PC-9 (cell line): ENCODE data around the gene GTF3C4. TPM values are rescaled to one million over a fixed set of nuclear protein-coding genes. Genes with fewer than 3 reads are reported as not detected.

Experiments
- BruUV-seq: library from RNA; stranded (reverse); fragments of 400-500 nt; replicated peaks from 2 replicates; lab custom pipeline; 2021; lab: Mats Ljungman, UMichigan
- CTCF ChIA-PET: fragments of 300-600 bp; sonication (Branson Sonifier 250); formaldehyde crosslinking; loops from one replicate; lab custom pipeline; 2022; ENCODE audit warnings: antibody characterized with exemption; lab: Charles Lee
- POLR2A ChIA-PET: fragments of 300-600 bp; sonication (Branson Sonifier 250); formaldehyde crosslinking; loops from one replicate; lab custom pipeline; 2022; ENCODE audit warnings: antibody characterized with exemption; ENCODE audit not compliant: unreplicated experiment; lab: Charles Lee
- DNase-seq, 2 experiments: peaks; one replicate each; pipeline versions ENCODE4 v3.0.0 to v3.0.0-alpha.2; 2015 to 2022; ENCODE audit warnings: mixed read lengths in 1 of 2
- H2AFZ ChIP-seq: fragments of 200-600 bp; sonication (generic); 2 replicates; pipeline ENCODE4 v1.8.1; 2017; ENCODE audit warnings: antibody characterized with exemption
- H3F3A ChIP-seq: fragments of 200-600 bp; sonication (generic); 2 replicates; pipeline ENCODE4 v1.8.1; 2017; ENCODE audit warnings: antibody characterized with exemption, mild to moderate bottlenecking, low read depth; ENCODE audit not compliant: insufficient read depth
- H3K27ac ChIP-seq: fragments of 200-600 bp; sonication (generic); 2 replicates; pipeline ENCODE4 v1.6.1; 2016; ENCODE audit warnings: mixed run types
- H3K27me3 ChIP-seq: fragments of 200-600 bp; sonication (generic); 2 replicates; pipeline ENCODE4 v1.6.1; 2016; ENCODE audit warnings: low read depth, mixed run types; ENCODE audit not compliant: insufficient read depth
- H3K36me3 ChIP-seq: fragments of 200-600 bp; sonication (generic); 2 replicates; pipeline ENCODE4 v1.6.1; 2016; ENCODE audit warnings: low read depth, mixed run types
- H3K4me1 ChIP-seq: fragments of 200-600 bp; sonication (generic); replicated peaks from 2 replicates; pipeline ENCODE4 v1.6.1; 2016; ENCODE audit warnings: mixed run types; ENCODE audit not compliant: insufficient read depth
- H3K4me2 ChIP-seq: fragments of 200-600 bp; sonication (generic); 2 replicates; pipeline ENCODE4 v1.6.1; 2017; ENCODE audit warnings: mixed run types
- H3K4me3 ChIP-seq: fragments of 200-600 bp; sonication (generic); 2 replicates; pipeline ENCODE4 v1.6.1; 2016; ENCODE audit warnings: mixed run types
- H3K79me2 ChIP-seq: fragments of 200-600 bp; sonication (generic); 2 replicates; pipeline ENCODE4 v1.6.1; 2017; ENCODE audit warnings: low read depth, mixed run types
- H3K9me2 ChIP-seq: fragments of 200-600 bp; sonication (generic); 2 replicates; pipeline ENCODE4 v1.8.1; 2017; ENCODE audit warnings: mild to moderate bottlenecking; ENCODE audit not compliant: insufficient read depth
- H3K9me3 ChIP-seq: fragments of 200-600 bp; sonication (generic); 2 replicates; pipeline ENCODE4 v1.8.1; 2016; ENCODE audit warnings: low read depth; ENCODE audit not compliant: insufficient read depth
- H4K20me1 ChIP-seq: fragments of 200-600 bp; sonication (generic); 2 replicates; pipeline ENCODE4 v1.8.1; 2017; ENCODE audit not compliant: insufficient read depth
- CTCF ChIP-seq: fragments of 200-600 bp; sonication (generic); conservative IDR thresholded peaks from 2 replicates; pipeline ENCODE4 v1.6.1; 2017; ENCODE audit warnings: mixed run types, antibody characterized with exemption, mild to moderate bottlenecking, moderate library complexity
- EZH2 ChIP-seq: fragments of 200-600 bp; sonication (generic); IDR thresholded peaks from 2 replicates; pipeline ENCODE4 v1.8.0; 2017; ENCODE audit warnings: antibody characterized with exemption, low read depth
- intact Hi-C: fragments of 100-400 bp; cut with micrococcal nuclease; formaldehyde crosslinking; loops from one replicate; pipeline ENCODE4 v1.10.0; 2022; ENCODE audit not compliant: unreplicated experiment
- total RNA-seq: library from RNA; stranded (reverse); gene quantifications from 2 replicates; pipeline ENCODE4 v1.2.3, GENCODE V29; 2021

Gene GTF3C4
- total RNA-seq, 1 experiment from 2014 or later: 24.7 TPM

- intact Hi-C loops: no loop called here
- no peak overlapping the region for H3K4me2 ChIP-seq
- peak in 1 of 2 experiments; percentile 56 for DNase-seq
- no peak overlapping the region for H3K27ac ChIP-seq
- no peaks in the 10 kb centered on the region for H3K9me2 ChIP-seq
- no peak overlapping the region for H3K4me3 ChIP-seq
- no peaks in the 10 kb centered on the region for H4K20me1 ChIP-seq
- no peaks in the 10 kb centered on the region for H3K36me3 ChIP-seq
- CTCF ChIA-PET: no interaction called here
- peaks cover 27% of the 10 kb centered on the region for H3K27me3 ChIP-seq
- peaks cover under 1% of the 10 kb centered on the region; the same call in 1 of the 2 replicates for H3K9me3 ChIP-seq
- no peaks in the 10 kb centered on the region for H3K79me2 ChIP-seq
- BruUV-seq: no TSS peak
- H3K4me1 ChIP-seq: no peaks in the 10 kb centered on the region
- TF ChIP-seq EZH2 (no peak), CTCF (no peak)
- H3F3A ChIP-seq: no peaks in the 10 kb centered on the region
- POLR2A ChIA-PET: no interaction called here
- no peak overlapping the region for H2AFZ ChIP-seq
Measured at GRCh38 chr9:132703336-132703735, 33.1 kb downstream of the GTF3C4 start.

- no peaks in the 10 kb centered on the region for H3K79me2 ChIP-seq
- BruUV-seq: no TSS peak
- no peaks in the 10 kb centered on the region for H3F3A ChIP-seq
Measured at GRCh38 chr9:132708239-132708638, 38.0 kb downstream of the GTF3C4 start.

GRCh38 chr9:132708769-132709430, 38.6 kb downstream of the GTF3C4 start:
- ChIA-PET CTCF (no interaction called here), POLR2A (no interaction called here)
- Histone ChIP-seq H3K4me3 (no peak overlapping the region), H3K27ac (no peak overlapping the region), H3K4me2 (no peak overlapping the region), H3K9me2 (no peaks in the 10 kb centered on the region), H3K79me2 (no peaks in the 10 kb centered on the region), H3K4me1 (no peaks in the 10 kb centered on the region), H2AFZ (no peak overlapping the region), H4K20me1 (no peaks in the 10 kb centered on the region), H3K27me3 (peaks cover 54% of the 10 kb centered on the region), H3K9me3 (no peaks in the 10 kb centered on the region), H3K36me3 (no peaks in the 10 kb centered on the region), H3F3A (no peaks in the 10 kb centered on the region)
- no peak for TF ChIP-seq EZH2
- TF ChIP-seq CTCF: no peak
- intact Hi-C loops: no loop called here
- no peak for DNase-seq
- no TSS peak for BruUV-seq

More at GRCh38 chr9:132708239-132708638, 38.0 kb downstream of the GTF3C4 start:
- Histone ChIP-seq H4K20me1 (no peaks in the 10 kb centered on the region), H3K36me3 (no peaks in the 10 kb centered on the region), H3K27me3 (peaks cover 54% of the 10 kb centered on the region), H3K9me2 (no peaks in the 10 kb centered on the region), H3K27ac (no peak overlapping the region), H3K9me3 (no peaks in the 10 kb centered on the region), H3K4me3 (no peak overlapping the region), H3K4me2 (no peak overlapping the region), H3K4me1 (no peaks in the 10 kb centered on the region), H2AFZ (no peak overlapping the region)
- no peak for DNase-seq
- TF ChIP-seq CTCF (no peak), EZH2 (no peak)
- CTCF ChIA-PET: no interaction called here
- POLR2A ChIA-PET: interaction anchor here (0.7 kb wide), 1 partner anchor 77 kb away, joined by 7 read pairs; no protein-coding TSS in a partner anchor
- intact Hi-C loops: no loop called here
